T-helper 1 cell treated with Interleukin-12 subunit alpha and Interleukin-12 subunit beta and Interleukin-4 antibody, amounts not matched to agents 30 ng/mL and 1 ng/mL, for 36 hours (primary cell): Measurements from ENCODE around the gene ETDB. TPM values are rescaled to one million over a fixed set of nuclear protein-coding genes. Genes with fewer than 3 reads are reported as not detected.
"Not testable (repeated sequence)": the region's sequence is repeated elsewhere in the genome, so short reads cannot be mapped to it uniquely, and the experiment has no call there.

Experiments used
- intact Hi-C: fragments of 100-400 bp; cut with micrococcal nuclease; formaldehyde crosslinking; loops from one replicate; pipeline ENCODE4 v1.15.1; 2024
- total RNA-seq: library from RNA; stranded (reverse); gene quantifications from 2 replicates; pipeline ENCODE4 v1.2.3, GENCODE V29; 2022

Gene ETDB
- not detected in 2 replicates for total RNA-seq

- intact Hi-C loops: not testable (repeated sequence)
Measured at GRCh38 chrX:135120056-135120576, at the start of gene ETDB. Gene ETDB, minus strand, starts transcription at chrX:135120526. Its CDS starts 1,265 bp downstream, at chrX:135119261.

GRCh38 chrX:135169534-135169933 is 49.2 kb upstream of the ETDB start:
- intact Hi-C loops: not testable (repeated sequence)

- intact Hi-C loops: no loop called here
Measured at GRCh38 chrX:135168486-135168885, 48.2 kb upstream of the ETDB start.

- intact Hi-C loops: not testable (repeated sequence)
Measured at GRCh38 chrX:135154688-135155087, 34.4 kb upstream of the ETDB start.

- intact Hi-C loops: not testable (repeated sequence)
Measured at GRCh38 chrX:135126145-135126544, 5.8 kb upstream of the ETDB start.

GRCh38 chrX:135116064-135116463 is 4.3 kb downstream of the ETDB start:
- intact Hi-C loops: not testable (repeated sequence)

- intact Hi-C loops: no loop called here
Measured at GRCh38 chrX:135114392-135114791, 5.9 kb downstream of the ETDB start.

- intact Hi-C loops: no loop called here
Measured at GRCh38 chrX:135112743-135113142, 7.6 kb downstream of the ETDB start.

- intact Hi-C loops: no loop called here
Measured at GRCh38 chrX:135112096-135112729, 8.1 kb downstream of the ETDB start.

GRCh38 chrX:135109554-135109953 is 10.8 kb downstream of the ETDB start:
- intact Hi-C loops: no loop called here

GRCh38 chrX:135099493-135099783 is 20.9 kb downstream of the ETDB start:
- intact Hi-C loops: no loop called here

- intact Hi-C loops: not testable (repeated sequence)
Measured at GRCh38 chrX:135097196-135097744, 23.1 kb downstream of the ETDB start.

- intact Hi-C loops: no loop called here
Measured at GRCh38 chrX:135095715-135096114, 24.6 kb downstream of the ETDB start.

- intact Hi-C loops: no loop called here
Measured at GRCh38 chrX:135094726-135095125, 25.6 kb downstream of the ETDB start.

- intact Hi-C loops: no loop called here
Measured at GRCh38 chrX:135089126-135089525, 31.2 kb downstream of the ETDB start.

- intact Hi-C loops: no loop called here
Measured at GRCh38 chrX:135087867-135088266, 32.5 kb downstream of the ETDB start.

- intact Hi-C loops: loop anchor here (1.0 kb wide), 3 partner anchors 34 to 121 kb away; partner anchors contain the start of gene RTL8A
Measured at GRCh38 chrX:135086197-135086854, 34.0 kb downstream of the ETDB start.

- intact Hi-C loops: no loop called here
Measured at GRCh38 chrX:135081693-135082404, 38.5 kb downstream of the ETDB start.
